ENCODE data around the gene CANT1. TPM values are rescaled to one million over a fixed set of nuclear protein-coding genes. Genes with fewer than 3 reads are reported as not detected.

Gene CANT1
- total and polyA plus RNA-seq, 2 of the 13 experiments (the other 11 are each of a cell fraction or from before 2014, with no cell fraction given): 34.1 to 42.1 TPM

- no peak for TF ChIP-seq CERS6 (CRISPR knock-in tag; IDR thresholded peaks at IDR 0.05)
- no peak for TF ChIP-seq RBAK (CRISPR knock-in tag; IDR thresholded peaks at IDR 0.05)
- TF ChIP-seq HIVEP1 (CRISPR knock-in tag; IDR thresholded peaks at IDR 0.05): peak; percentile 56; the same call in 1 of the 2 replicates
- TF ChIP-seq ZNF792 (CRISPR knock-in tag; IDR thresholded peaks at IDR 0.05): 0 out of 2 replicates have a peak, but pooled peaks have one; percentile 50
- no peak for TF ChIP-seq SIN3B (IDR thresholded peaks at IDR 0.05; ENCODE audit: low read length)
- no peak for TF ChIP-seq ZSCAN29 (CRISPR knock-in tag; conservative IDR thresholded peaks at IDR 0.05)
- no peak for TF ChIP-seq NFE2L1 (CRISPR knock-in tag; IDR thresholded peaks at IDR 0.05; ENCODE audit: borderline replicate concordance)
- TF ChIP-seq ZNF691 (CRISPR knock-in tag; IDR thresholded peaks at IDR 0.05; ENCODE audit: borderline replicate concordance, low read depth): no peak
- TF ChIP-seq ZBTB1 (CRISPR knock-in tag; IDR thresholded peaks at IDR 0.05; ENCODE audit: borderline replicate concordance): no peak
- no peak; the same call in 1 of the 2 replicates for TF ChIP-seq SMAD1 (CRISPR knock-in tag; IDR thresholded peaks at IDR 0.05; ENCODE audit: borderline replicate concordance, low read depth)
- TF ChIP-seq ZNF678 (CRISPR knock-in tag; IDR thresholded peaks at IDR 0.05): no peak
- TF ChIP-seq ZNF296 (CRISPR knock-in tag; conservative IDR thresholded peaks at IDR 0.05): no peak
- TF ChIP-seq ZNF576 (CRISPR knock-in tag; IDR thresholded peaks at IDR 0.05): peak; percentile 95
- TF ChIP-seq ZSCAN12 (CRISPR knock-in tag; IDR thresholded peaks at IDR 0.05): no peak
- TF ChIP-seq ATF7 (IDR thresholded peaks at IDR 0.05): no peak
- TF ChIP-seq ATF7 (CRISPR knock-in tag; IDR thresholded peaks at IDR 0.05): no peak
- TF ChIP-seq RAD51 (IDR thresholded peaks at IDR 0.05; ENCODE audit: borderline replicate concordance): no peak
- TF ChIP-seq ZNF234 (CRISPR knock-in tag; conservative IDR thresholded peaks at IDR 0.05): no peak
- no peak for TF ChIP-seq ZNF329 (CRISPR knock-in tag; IDR thresholded peaks at IDR 0.05; ENCODE audit: low read depth)
- no peak for TF ChIP-seq ISL2 (CRISPR knock-in tag; IDR thresholded peaks at IDR 0.05)
- no peak for TF ChIP-seq FOXK2 (IDR thresholded peaks at IDR 0.05)
- no peak; the same call in 1 of the 2 replicates for TF ChIP-seq FOSL2 (CRISPR knock-in tag; IDR thresholded peaks at IDR 0.05)
These were observed 38.5 kb downstream of the CANT1 start (continued) for GRCh38 chr17:78970834-78971755.
